ENCODE data around the gene ODF4.

ODF4 gene

GRCh38 chr17:8339540-8339939 lies at the start of gene ODF4:
ODF4 (plus strand) TSS chr17:8339840; CDS start chr17:8340052, 212 bp downstream.
- no peak for DNase-seq (ENCODE audit: low read depth)

GRCh38 chr17:8290043-8290442 lies 49.6 kb upstream of the ODF4 start:
- DNase-seq (ENCODE audit: low read depth), result peak; percentile 41

- no peak for DNase-seq (ENCODE audit: low read depth)
Observed at GRCh38 chr17:8292639-8293395, 46.8 kb upstream of the ODF4 start.

- no peak for DNase-seq (ENCODE audit: low read depth)
Observed at GRCh38 chr17:8294361-8294760, 45.3 kb upstream of the ODF4 start.

GRCh38 chr17:8294814-8295316 lies 44.8 kb upstream of the ODF4 start:
- DNase-seq (ENCODE audit: low read depth), result no peak

- no peak for DNase-seq (ENCODE audit: low read depth)
Observed at GRCh38 chr17:8300226-8300625, 39.4 kb upstream of the ODF4 start.

GRCh38 chr17:8300627-8301242 lies 38.9 kb upstream of the ODF4 start:
- DNase-seq (ENCODE audit: low read depth), result peak; percentile 79

GRCh38 chr17:8310601-8311123 lies 29.0 kb upstream of the ODF4 start:
- no peak for DNase-seq (ENCODE audit: low read depth)

GRCh38 chr17:8311131-8311790 lies 28.4 kb upstream of the ODF4 start:
- no peak for DNase-seq (ENCODE audit: low read depth)

- DNase-seq (ENCODE audit: low read depth), result no peak
Observed at GRCh38 chr17:8312251-8312650, 27.4 kb upstream of the ODF4 start.

- no peak for DNase-seq (ENCODE audit: low read depth)
Observed at GRCh38 chr17:8312726-8313600, 26.7 kb upstream of the ODF4 start.

- no peak for DNase-seq (ENCODE audit: low read depth)
Observed at GRCh38 chr17:8314797-8315763, 24.6 kb upstream of the ODF4 start.

GRCh38 chr17:8315764-8316217 lies 23.8 kb upstream of the ODF4 start:
- DNase-seq (ENCODE audit: low read depth), result no peak

- DNase-seq (ENCODE audit: low read depth), result no peak
Observed at GRCh38 chr17:8318010-8318935, 21.4 kb upstream of the ODF4 start.

GRCh38 chr17:8320262-8320661 lies 19.4 kb upstream of the ODF4 start:
- no peak for DNase-seq (ENCODE audit: low read depth)

- DNase-seq (ENCODE audit: low read depth), result no peak
Observed at GRCh38 chr17:8320990-8321389, 18.6 kb upstream of the ODF4 start.

GRCh38 chr17:8322061-8322460 lies 17.6 kb upstream of the ODF4 start:
- no peak for DNase-seq (ENCODE audit: low read depth)

- DNase-seq (ENCODE audit: low read depth), result no peak
Observed at GRCh38 chr17:8324132-8324531, 15.5 kb upstream of the ODF4 start.

GRCh38 chr17:8324923-8325322 lies 14.7 kb upstream of the ODF4 start:
- DNase-seq (ENCODE audit: low read depth), result no peak
